Lower leg skin (tissue), 4 donors: ENCODE measurements around the gene STT3A. TPM values are rescaled to one million over a fixed set of nuclear protein-coding genes. Genes with fewer than 3 reads are reported as not detected.

Source experiments
- DNase-seq, 2 donors: peaks; one replicate each; pipeline ENCODE4 v3.0.0-alpha.2; 2019; ENCODE audit warnings: low spot score in 2 of 2
- H3K4me3 ChIP-seq: fragments of 200-600 bp; sonication (generic); 2 replicates; pipeline ENCODE4 v1.5.1; 2017; ENCODE audit warnings: mild to moderate bottlenecking, low read depth; ENCODE audit not compliant: poor library complexity, severe bottlenecking
- POLR2A ChIP-seq, 2 donors: fragments of 450-650 bp; IDR thresholded peaks; one replicate each; pipeline ENCODE4 v1.6.1; 2016 to 2017; ENCODE audit warnings: antibody characterized with exemption in 2 of 2, mild to moderate bottlenecking in 1 of 2, moderate library complexity in 1 of 2
- whole genome bisulfite sequencing, 2 donors: methylation state at CpG; one replicate each; pipeline ENCODE4 v1.1.5; 2018; 5-methylcytosine and 5-hydroxymethylcytosine counted together
- intact Hi-C: fragments of 100-400 bp; cut with DNase I; formaldehyde crosslinking; loops from one replicate; pipeline ENCODE4 v1.15.0; 2023; ENCODE audit warnings: low total_unique reads
- total RNA-seq, 4 donors: library from RNA; depleted of rRNA; stranded (reverse); fragments of >200 nt; gene quantifications; one replicate each; pipeline ENCODE4 v1.1.0, GENCODE V29; 2016
- TF ChIP-seq, protein P1 (sequence below), 3 donors: fragments of 450-650 bp; IDR thresholded peaks; one replicate each; pipeline ENCODE4 v1.5.1; 2016; ENCODE audit warnings: antibody characterized with exemption in 3 of 3, mild to moderate bottlenecking in 3 of 3, moderate library complexity in 2 of 3

Gene STT3A
- total RNA-seq, 4 donors from 2014 or later, result 42.8 to 56.5 (median 50.4) TPM

DNA sequence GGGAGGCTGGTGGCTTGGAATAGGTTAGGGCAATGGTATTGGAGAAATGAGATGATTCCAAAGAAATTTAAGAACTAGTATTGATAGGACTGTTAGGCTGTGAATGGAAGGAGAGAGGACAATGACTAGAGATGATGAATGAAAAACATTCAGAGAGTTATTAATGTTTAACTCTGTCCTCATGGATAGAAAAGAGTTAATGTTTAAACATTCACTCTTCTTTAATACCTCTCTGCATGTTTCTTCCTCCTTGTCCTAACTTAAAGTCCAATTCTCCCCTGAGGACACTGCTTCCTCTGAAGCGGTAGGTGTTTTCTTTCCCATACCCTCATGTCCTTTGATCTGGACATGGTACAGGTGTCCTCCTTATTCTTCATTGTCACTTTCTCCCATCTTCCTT lies 45.7 kb downstream of the STT3A start:
- WGBS, 2 donors, result 96% methylated on average over 1 of the region's 1 CpG

GRCh38 chr11:125645871-125646270 lies 53.2 kb downstream of the STT3A start:
- DNase-seq, result no peak
- H3K4me3 ChIP-seq, result no peak overlapping the region
- TF ChIP-seq POLR2A (IDR thresholded peaks at IDR 0.05), result no peak
- TF ChIP-seq, protein P1, sequence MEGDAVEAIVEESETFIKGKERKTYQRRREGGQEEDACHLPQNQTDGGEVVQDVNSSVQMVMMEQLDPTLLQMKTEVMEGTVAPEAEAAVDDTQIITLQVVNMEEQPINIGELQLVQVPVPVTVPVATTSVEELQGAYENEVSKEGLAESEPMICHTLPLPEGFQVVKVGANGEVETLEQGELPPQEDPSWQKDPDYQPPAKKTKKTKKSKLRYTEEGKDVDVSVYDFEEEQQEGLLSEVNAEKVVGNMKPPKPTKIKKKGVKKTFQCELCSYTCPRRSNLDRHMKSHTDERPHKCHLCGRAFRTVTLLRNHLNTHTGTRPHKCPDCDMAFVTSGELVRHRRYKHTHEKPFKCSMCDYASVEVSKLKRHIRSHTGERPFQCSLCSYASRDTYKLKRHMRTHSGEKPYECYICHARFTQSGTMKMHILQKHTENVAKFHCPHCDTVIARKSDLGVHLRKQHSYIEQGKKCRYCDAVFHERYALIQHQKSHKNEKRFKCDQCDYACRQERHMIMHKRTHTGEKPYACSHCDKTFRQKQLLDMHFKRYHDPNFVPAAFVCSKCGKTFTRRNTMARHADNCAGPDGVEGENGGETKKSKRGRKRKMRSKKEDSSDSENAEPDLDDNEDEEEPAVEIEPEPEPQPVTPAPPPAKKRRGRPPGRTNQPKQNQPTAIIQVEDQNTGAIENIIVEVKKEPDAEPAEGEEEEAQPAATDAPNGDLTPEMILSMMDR (IDR thresholded peaks at IDR 0.05), result no peak
- intact Hi-C loops, result no loop called here
- 97% methylated on average over 3 of the region's 3 CpGs for WGBS, 2 donors

More for the DNA sequence above, 45.7 kb downstream of the STT3A start:
- H3K4me3 ChIP-seq, result no peak overlapping the region
- no peak for TF ChIP-seq POLR2A (IDR thresholded peaks at IDR 0.05)
- TF ChIP-seq, protein P1 (IDR thresholded peaks at IDR 0.05), result no peak
- DNase-seq, result no peak
- intact Hi-C loops, result no loop called here

GRCh38 chr11:125649465-125650166 lies 57.0 kb downstream of the STT3A start:
- intact Hi-C loops, result no loop called here
- TF ChIP-seq, protein P1 (IDR thresholded peaks at IDR 0.05), result no peak
- TF ChIP-seq POLR2A (IDR thresholded peaks at IDR 0.05), result no peak
- 86 to 87% methylated on average over 6 of the region's 6 CpGs for WGBS, 2 donors
- no peak overlapping the region for H3K4me3 ChIP-seq
- DNase-seq, result no peak

DNA sequence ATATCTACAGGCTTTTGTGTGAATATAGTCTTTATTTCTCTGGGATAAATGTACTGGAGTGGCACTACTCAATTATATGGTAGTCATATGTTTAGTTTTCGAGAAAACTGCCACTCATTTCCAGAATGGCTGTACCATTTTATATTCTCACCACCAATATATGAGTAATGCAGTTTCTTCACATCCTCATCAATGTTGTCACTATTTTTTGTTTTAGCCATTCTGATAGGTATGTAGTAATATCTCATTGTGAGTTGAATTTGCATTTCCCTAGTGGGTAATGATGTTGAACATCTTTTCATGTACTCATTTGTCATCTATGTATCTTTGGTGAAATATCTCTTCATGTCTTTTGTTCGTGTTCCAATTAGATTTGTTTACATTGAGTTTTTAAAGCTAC lies 70.0 kb downstream of the STT3A start:
- no peak for DNase-seq
- 92 to 95% methylated on average over 2 of the region's 2 CpGs for WGBS, 2 donors
- TF ChIP-seq, protein P1 (IDR thresholded peaks at IDR 0.05), result no peak
- TF ChIP-seq POLR2A (IDR thresholded peaks at IDR 0.05), result no peak

DNA sequence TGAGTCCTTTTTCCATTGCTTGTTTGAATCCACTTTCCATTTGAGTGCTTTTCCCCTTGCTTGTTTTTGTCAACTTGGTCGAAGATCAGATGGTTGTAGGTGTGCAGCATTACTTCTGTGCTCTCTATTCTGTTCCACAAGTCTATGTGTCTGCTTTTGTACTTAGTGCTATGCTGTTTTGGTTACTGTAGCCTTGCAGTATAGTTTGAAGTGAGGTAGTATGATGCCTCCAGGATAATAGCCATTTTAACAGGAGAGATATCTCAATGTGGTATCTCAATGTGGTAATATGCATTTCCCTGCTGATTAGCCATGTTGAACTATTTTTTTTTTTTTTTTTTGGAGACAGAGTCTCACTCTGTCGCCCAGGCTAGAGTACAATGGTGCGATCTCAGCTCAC lies 71.3 kb downstream of the STT3A start:
- TF ChIP-seq, protein P1 (IDR thresholded peaks at IDR 0.05), result no peak
- TF ChIP-seq POLR2A (IDR thresholded peaks at IDR 0.05), result no peak
- WGBS, 2 donors, result 92 to 100% methylated on average over 3 of the region's 3 CpGs
- H3K4me3 ChIP-seq, result no peak overlapping the region
- DNase-seq, result no peak
- intact Hi-C loops, result no loop called here

More for the DNA sequence above, 70.0 kb downstream of the STT3A start:
- intact Hi-C loops, result no loop called here
- no peak overlapping the region for H3K4me3 ChIP-seq

GRCh38 chr11:125667151-125667550 lies 74.5 kb downstream of the STT3A start:
- no peak overlapping the region for H3K4me3 ChIP-seq
- TF ChIP-seq POLR2A (IDR thresholded peaks at IDR 0.05), result no peak
- TF ChIP-seq, protein P1 (IDR thresholded peaks at IDR 0.05), result no peak
- 95 to 97% methylated on average over 2 of the region's 2 CpGs for WGBS, 2 donors
- no peak for DNase-seq
- intact Hi-C loops, result no loop called here
